Measurements from ENCODE around the gene CLCN6.

- TF ChIP-seq CTCF (IDR thresholded peaks at IDR 0.05) (no peak), EZH2 (IDR thresholded peaks at IDR 0.05; ENCODE audit: borderline replicate concordance, insufficient read depth, low read depth, low read length, poor library complexity, severe bottlenecking) (no peak)
Observed at GRCh38 chr1:11851180-11851579, 45.2 kb downstream of the CLCN6 start.

All from B cell (primary cell).